NT2/D1 (cell line): Measurements from ENCODE around the gene SYNDIG1.

Experiments used
- DNase-seq: peaks from one replicate; pipeline ENCODE4 v3.0.0-alpha.2; 2011; ENCODE audit warnings: low read depth, low spot score
- H3K27me3 ChIP-seq: 2 replicates; pipeline ENCODE4 v1.6.0; 2011; ENCODE audit warnings: mild to moderate bottlenecking; ENCODE audit not compliant: insufficient read length, insufficient read depth
- H3K36me3 ChIP-seq: 2 replicates; pipeline ENCODE4 v1.6.1; 2011; ENCODE audit warnings: mild to moderate bottlenecking, low read length, mixed read lengths; ENCODE audit not compliant: insufficient read depth, insufficient read length
- H3K4me1 ChIP-seq: 2 replicates; pipeline ENCODE4 v1.5.1; 2011; ENCODE audit not compliant: insufficient read depth, insufficient read length
- H3K4me3 ChIP-seq: 2 replicates; pipeline ENCODE4 v1.5.1; 2011; ENCODE audit warnings: low read depth; ENCODE audit not compliant: insufficient read length
- H3K9ac ChIP-seq: 2 replicates; pipeline ENCODE4 v1.6.0; 2011; ENCODE audit warnings: low read depth; ENCODE audit not compliant: insufficient read length
- H3K9me3 ChIP-seq: 2 replicates; pipeline ENCODE4 v1.5.1; 2011; ENCODE audit warnings: mild to moderate bottlenecking, low read length; ENCODE audit not compliant: insufficient read depth
- SUZ12 ChIP-seq: IDR thresholded peaks from 2 replicates; pipeline ENCODE4 v1.6.1; 2011; ENCODE audit not compliant: insufficient read length, insufficient read depth; ENCODE audit errors: extremely low read depth
- YY1 ChIP-seq: IDR thresholded peaks from 2 replicates; pipeline ENCODE4 v1.6.1; 2011; ENCODE audit not compliant: insufficient read length, insufficient read depth
- ZNF274 ChIP-seq: IDR thresholded peaks from 2 replicates; pipeline ENCODE4 v1.6.1; 2011; ENCODE audit warnings: mild to moderate bottlenecking, low read depth, low read length

Gene SYNDIG1

DNA sequence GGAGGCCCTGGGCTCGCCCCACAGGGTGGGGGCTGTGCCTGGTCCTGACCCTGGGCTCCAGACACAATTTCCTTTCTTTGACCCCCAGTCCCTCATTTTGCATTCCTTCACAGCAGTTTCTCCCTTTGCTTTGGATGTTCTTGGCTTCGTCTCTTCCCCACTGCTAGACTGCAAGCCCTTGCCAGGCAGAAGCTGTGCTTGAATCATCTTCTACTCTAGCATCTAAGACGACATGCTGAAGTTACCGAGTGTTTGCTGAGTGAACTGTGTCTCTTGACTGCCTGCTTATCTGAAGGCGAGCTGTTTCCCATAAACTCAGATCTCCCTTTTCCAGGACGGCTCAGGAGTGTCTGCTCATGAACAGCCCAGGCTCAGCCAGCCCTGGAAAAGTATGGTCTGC, 14.3 kb upstream of the SYNDIG1 start:
- no peak for DNase-seq
- Histone ChIP-seq H3K27me3 (no peaks in the 10 kb centered on the region), H3K4me1 (no peaks in the 10 kb centered on the region), H3K9ac (no peak overlapping the region), H3K9me3 (no peaks in the 10 kb centered on the region), H3K4me3 (no peak overlapping the region), H3K36me3 (no peaks in the 10 kb centered on the region)
- TF ChIP-seq SUZ12 (no peak), YY1 (no peak), ZNF274 (no peak)

DNA sequence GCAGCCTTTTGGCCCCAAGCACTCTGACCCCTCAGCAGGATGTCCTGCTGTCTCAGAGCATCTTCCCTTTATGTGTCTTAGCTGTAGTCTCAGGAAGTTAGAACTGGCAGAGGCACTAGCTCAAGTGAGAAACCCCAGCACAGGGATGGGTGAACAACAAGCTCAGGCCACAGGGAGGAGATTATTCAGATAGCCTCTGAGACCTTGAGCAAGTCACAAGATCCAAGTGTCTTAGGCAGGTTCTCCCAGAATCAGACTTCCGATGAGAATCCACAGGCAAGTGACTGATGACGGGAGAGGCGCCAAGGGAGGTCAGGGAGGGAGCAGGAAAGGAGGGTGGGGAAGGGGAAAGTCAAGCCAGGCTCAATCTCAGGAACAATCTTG, 13.0 kb upstream of the SYNDIG1 start:
- Histone ChIP-seq H3K4me1 (no peaks in the 10 kb centered on the region), H3K36me3 (no peaks in the 10 kb centered on the region), H3K9ac (no peak overlapping the region), H3K27me3 (no peaks in the 10 kb centered on the region), H3K9me3 (no peaks in the 10 kb centered on the region), H3K4me3 (no peak overlapping the region)
- TF ChIP-seq ZNF274 (no peak), SUZ12 (no peak), YY1 (no peak)
- DNase-seq: no peak

DNA sequence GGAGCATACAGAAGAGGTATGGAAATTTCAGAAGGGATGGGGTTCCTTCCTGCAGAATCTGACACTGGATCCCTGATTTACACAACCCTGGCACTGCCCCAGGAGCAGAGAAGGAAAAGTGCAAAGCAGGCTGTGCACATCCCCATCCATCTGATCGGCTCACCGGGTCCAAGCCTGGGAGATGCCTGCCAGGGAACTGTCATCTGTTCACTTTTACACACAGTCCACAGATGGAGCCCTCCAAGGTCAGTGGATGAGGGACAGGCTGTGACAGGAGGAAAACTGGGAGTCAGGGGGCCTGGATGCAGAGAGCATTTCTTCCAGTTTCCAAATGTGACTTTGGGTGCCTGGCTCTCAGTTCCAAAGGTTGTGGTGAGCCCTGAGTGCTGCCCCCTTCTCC, 11.0 kb upstream of the SYNDIG1 start:
- Histone ChIP-seq H3K4me3 (no peak overlapping the region), H3K4me1 (no peaks in the 10 kb centered on the region), H3K9me3 (no peaks in the 10 kb centered on the region), H3K36me3 (no peaks in the 10 kb centered on the region), H3K9ac (no peak overlapping the region), H3K27me3 (no peaks in the 10 kb centered on the region)
- DNase-seq: no peak
- no peak for TF ChIP-seq YY1
- TF ChIP-seq ZNF274: no peak
- TF ChIP-seq SUZ12: no peak

DNA sequence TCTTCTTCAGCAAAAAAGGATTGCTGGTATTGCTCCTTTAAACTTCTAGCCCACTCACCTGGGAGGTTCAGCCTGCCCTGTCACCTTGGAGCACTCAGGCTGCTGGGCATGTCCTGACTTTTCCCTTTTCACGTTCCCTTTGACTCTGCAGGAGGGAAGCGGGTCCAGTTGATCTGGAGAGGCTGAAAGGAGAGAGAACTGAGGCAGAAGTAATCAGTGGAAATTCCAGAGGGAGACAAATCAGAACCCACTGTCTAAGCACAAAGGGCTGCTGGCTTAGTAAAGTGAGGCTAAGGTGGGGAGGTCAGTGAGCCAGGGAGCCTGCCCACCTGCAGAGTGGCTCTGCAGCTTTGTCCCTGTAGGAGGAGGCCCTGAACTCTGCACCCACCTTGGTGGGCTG, 9.7 kb upstream of the SYNDIG1 start:
- DNase-seq: no peak
- TF ChIP-seq SUZ12 (no peak), ZNF274 (no peak), YY1 (no peak)
- Histone ChIP-seq H3K27me3 (peaks cover 2% of the 10 kb centered on the region), H3K4me1 (no peaks in the 10 kb centered on the region), H3K36me3 (no peaks in the 10 kb centered on the region), H3K4me3 (no peak overlapping the region), H3K9ac (no peak overlapping the region), H3K9me3 (no peaks in the 10 kb centered on the region)

DNA sequence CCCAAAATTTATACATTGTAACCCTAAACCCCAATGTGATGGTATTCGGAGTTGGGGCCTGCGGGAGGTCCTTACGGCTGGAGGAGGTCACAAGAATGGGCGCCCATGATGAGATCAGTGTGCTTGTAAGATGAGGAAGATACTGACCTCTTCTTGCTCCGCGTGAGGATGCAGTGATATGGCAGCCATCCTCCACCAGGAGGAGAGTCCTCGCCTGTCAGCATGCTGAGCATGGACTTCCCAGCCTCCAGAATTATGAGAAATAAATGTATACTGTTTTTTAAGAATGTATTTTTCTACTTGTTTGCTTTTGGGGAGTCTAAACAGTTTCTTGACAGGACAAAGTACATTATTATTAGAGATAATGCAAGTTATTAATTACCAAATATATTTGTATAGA, 8.7 kb upstream of the SYNDIG1 start:
- TF ChIP-seq ZNF274: no peak
- TF ChIP-seq YY1: no peak
- no peak for TF ChIP-seq SUZ12
- no peaks in the 10 kb centered on the region for H3K4me1 ChIP-seq

DNA sequence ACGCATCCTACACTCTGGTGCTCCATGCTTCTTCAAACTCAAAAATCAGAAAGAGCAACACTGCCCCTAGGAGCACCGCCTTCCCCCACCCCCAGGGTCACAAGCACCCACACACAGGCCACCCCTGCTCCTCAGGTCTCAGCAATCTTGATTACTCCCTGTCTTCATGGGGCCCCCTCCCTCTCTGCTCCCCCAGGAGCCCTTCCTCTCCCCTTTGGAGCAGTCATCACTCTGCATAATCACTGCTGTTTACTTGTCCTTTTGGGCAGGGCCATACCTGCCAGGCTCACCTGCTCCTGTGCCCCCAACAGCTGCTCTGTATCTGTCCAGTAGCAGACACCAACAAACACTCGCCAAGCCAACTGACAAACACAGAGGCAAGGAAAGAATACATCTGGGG, 7.6 kb upstream of the SYNDIG1 start:
- no peaks in the 10 kb centered on the region for H3K9me3 ChIP-seq
- TF ChIP-seq YY1 (no peak), SUZ12 (no peak)

More for the DNA sequence above, 8.7 kb upstream of the SYNDIG1 start:
- DNase-seq: no peak
- H3K36me3 ChIP-seq: no peaks in the 10 kb centered on the region
- H3K9ac ChIP-seq: no peak overlapping the region
- no peaks in the 10 kb centered on the region for H3K9me3 ChIP-seq
- H3K27me3 ChIP-seq: peaks cover 4% of the 10 kb centered on the region
- H3K4me3 ChIP-seq: no peak overlapping the region

DNA sequence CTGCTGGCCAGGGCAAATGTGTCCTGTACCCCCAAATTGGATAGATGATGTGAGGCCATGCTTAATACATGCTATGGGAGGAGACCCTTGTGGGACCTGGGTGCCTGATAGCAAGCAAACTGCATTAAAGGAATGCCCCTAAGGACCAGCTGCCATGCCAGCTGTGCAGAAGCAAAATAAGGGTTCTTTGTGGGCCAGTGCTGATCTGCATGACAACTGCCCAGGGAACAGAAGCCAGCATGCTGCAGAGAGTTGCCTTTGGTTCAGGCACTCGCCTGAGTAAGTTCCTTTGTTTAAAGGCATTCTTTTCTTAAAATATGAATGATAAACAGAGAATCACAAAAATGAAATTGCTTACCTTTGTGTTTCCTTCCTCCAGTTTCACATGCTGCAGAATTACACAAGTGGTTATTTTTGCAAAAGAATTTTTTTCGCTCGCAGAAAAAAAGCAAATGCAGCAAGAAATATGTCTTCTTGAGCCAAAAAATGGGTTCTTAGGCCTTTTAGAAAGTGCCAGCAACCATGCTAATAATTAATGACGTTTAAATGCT, 6.9 kb upstream of the SYNDIG1 start:
- no peaks in the 10 kb centered on the region for H3K36me3 ChIP-seq
- H3K9ac ChIP-seq: no peak overlapping the region
- H3K9me3 ChIP-seq: no peaks in the 10 kb centered on the region
- no peak overlapping the region for H3K4me3 ChIP-seq
- TF ChIP-seq SUZ12 (no peak), ZNF274 (no peak), YY1 (no peak)
- H3K4me1 ChIP-seq: no peaks in the 10 kb centered on the region
- peaks cover 7% of the 10 kb centered on the region for H3K27me3 ChIP-seq
- DNase-seq: no peak

More for the DNA sequence above, 7.6 kb upstream of the SYNDIG1 start:
- no peaks in the 10 kb centered on the region for H3K4me1 ChIP-seq
- no peak overlapping the region for H3K9ac ChIP-seq
- H3K4me3 ChIP-seq: no peak overlapping the region
- H3K27me3 ChIP-seq: peaks cover 7% of the 10 kb centered on the region
- H3K36me3 ChIP-seq: no peaks in the 10 kb centered on the region
- no peak for DNase-seq

DNA sequence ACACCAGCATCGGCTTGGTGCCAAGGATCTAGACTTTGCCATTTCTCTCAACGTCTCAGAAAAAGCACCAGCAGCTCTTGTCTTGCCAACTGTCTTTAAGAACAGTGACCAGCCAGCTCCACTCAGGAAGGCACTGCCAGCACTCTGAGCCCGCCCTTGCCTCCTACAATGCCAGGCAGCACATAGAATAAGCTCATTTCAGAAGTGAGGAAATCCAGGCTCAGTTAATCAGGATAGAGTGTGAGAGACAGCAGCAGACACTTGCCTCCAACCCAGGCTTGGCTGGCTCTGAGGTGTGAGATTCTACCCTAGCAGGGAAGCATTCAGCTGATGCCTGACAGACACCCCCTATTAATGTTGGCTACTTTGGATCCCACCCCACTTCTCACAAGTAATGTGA, 4.3 kb upstream of the SYNDIG1 start:
- Histone ChIP-seq H3K36me3 (no peaks in the 10 kb centered on the region), H3K4me1 (no peaks in the 10 kb centered on the region), H3K4me3 (no peak overlapping the region), H3K9ac (no peak overlapping the region), H3K9me3 (no peaks in the 10 kb centered on the region), H3K27me3 (peaks cover 16% of the 10 kb centered on the region)
- no peak for DNase-seq
- TF ChIP-seq SUZ12 (no peak), YY1 (no peak), ZNF274 (no peak)
